Activated CD4-positive, alpha-beta T cell treated with anti-CD3 and anti-CD28 coated beads, Interleukin-2, amount 50 U/mL, for 4 hours (primary cell): ENCODE data around the gene PRR3.
A peak's percentile ranks its signal among the peaks of the same experiment; 100 is the strongest.

Experiments
- DNase-seq, 2 experiments: peaks; one replicate each; pipeline ENCODE4 v3.0.0-alpha.2; 2020

Gene PRR3

GRCh38 chr6:30537931-30538330 lies 19.2 kb upstream of the PRR3 start:
- DNase-seq, result no peak

- DNase-seq, result peak; percentile 72
Observed at GRCh38 chr6:30541515-30542403, 15.3 kb upstream of the PRR3 start.

GRCh38 chr6:30542404-30542725 lies 14.7 kb upstream of the PRR3 start:
- DNase-seq, result no peak

- no peak for DNase-seq
Observed at GRCh38 chr6:30542915-30543314, 14.2 kb upstream of the PRR3 start.

GRCh38 chr6:30543821-30544220 lies 13.3 kb upstream of the PRR3 start:
- DNase-seq, result no peak

- DNase-seq, result no peak
Observed at GRCh38 chr6:30544666-30545272, 12.3 kb upstream of the PRR3 start.

GRCh38 chr6:30547454-30547853 lies 9.6 kb upstream of the PRR3 start:
- no peak for DNase-seq

- DNase-seq, result no peak
Observed at GRCh38 chr6:30548375-30548774, 8.7 kb upstream of the PRR3 start.

GRCh38 chr6:30554404-30554803 lies 2.7 kb upstream of the PRR3 start:
- no peak for DNase-seq

- no peak for DNase-seq
Observed at GRCh38 chr6:30554962-30555815, 1.9 kb upstream of the PRR3 start.

- DNase-seq, result no peak
Observed at GRCh38 chr6:30555816-30556065, 1.4 kb upstream of the PRR3 start.

- DNase-seq, result peak; percentile 100
Observed at GRCh38 chr6:30556066-30556905, 809 bp upstream of the PRR3 start, which contains the start of gene GNL1. Gene GNL1, minus strand, starts transcription at chr6:30556489. Its CDS starts 286 bp downstream, at chr6:30556203.

- DNase-seq, result no peak
Observed at GRCh38 chr6:30557683-30557981, 537 bp downstream of the PRR3 start.

- DNase-seq, result no peak
Observed at GRCh38 chr6:30560930-30561329, 3.8 kb downstream of the PRR3 start.

GRCh38 chr6:30562470-30563425 lies 5.7 kb downstream of the PRR3 start:
- DNase-seq, result no peak

- no peak for DNase-seq
Observed at GRCh38 chr6:30564114-30564513, 7.0 kb downstream of the PRR3 start.

GRCh38 chr6:30565772-30566171 lies 8.7 kb downstream of the PRR3 start:
- no peak for DNase-seq

GRCh38 chr6:30568245-30568644 lies 11.2 kb downstream of the PRR3 start:
- peak; percentile 12 to 28 for DNase-seq

- no peak for DNase-seq
Observed at GRCh38 chr6:30570263-30570662, 13.2 kb downstream of the PRR3 start.

GRCh38 chr6:30570740-30571074 lies 13.6 kb downstream of the PRR3 start:
- no peak for DNase-seq

- DNase-seq, result peak; percentile 99
Observed at GRCh38 chr6:30571075-30571761, 14.1 kb downstream of the PRR3 start, which contains the start of gene ABCF1. Gene ABCF1, plus strand, starts transcription at chr6:30571442. Its CDS starts 46 bp downstream, at chr6:30571488.
